Measurements from ENCODE around the gene BLTP3A.
"Not testable (repeated sequence)": the region's sequence is repeated elsewhere in the genome, so short reads cannot be mapped to it uniquely, and the experiment has no call there.

BLTP3A gene

GRCh38 chr6:34792605-34793500 lies 970 bp downstream of the BLTP3A start:
- peak; percentile 13 for DNase-seq (ENCODE audit: low spot score)

DNA sequence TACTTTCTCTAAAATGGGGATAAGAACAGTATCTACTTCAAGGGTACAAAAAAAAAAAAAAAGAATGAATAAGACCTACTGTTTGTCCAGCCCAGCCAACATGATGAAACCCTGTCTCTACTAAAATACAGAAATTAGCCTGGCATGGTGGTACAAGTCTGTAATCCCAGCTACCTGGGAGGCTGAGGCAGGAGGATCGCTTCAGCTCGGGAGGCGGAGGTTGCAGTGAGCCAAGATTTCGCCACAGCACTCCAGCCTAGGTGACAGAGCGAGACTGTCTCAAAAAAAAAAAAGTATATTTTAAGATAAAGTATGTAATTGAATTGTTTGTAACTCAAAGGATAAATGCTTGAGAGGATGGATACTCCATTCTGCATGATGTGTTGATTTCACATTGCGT lies 2.0 kb downstream of the BLTP3A start:
- no peak for DNase-seq (ENCODE audit: low spot score)

DNA sequence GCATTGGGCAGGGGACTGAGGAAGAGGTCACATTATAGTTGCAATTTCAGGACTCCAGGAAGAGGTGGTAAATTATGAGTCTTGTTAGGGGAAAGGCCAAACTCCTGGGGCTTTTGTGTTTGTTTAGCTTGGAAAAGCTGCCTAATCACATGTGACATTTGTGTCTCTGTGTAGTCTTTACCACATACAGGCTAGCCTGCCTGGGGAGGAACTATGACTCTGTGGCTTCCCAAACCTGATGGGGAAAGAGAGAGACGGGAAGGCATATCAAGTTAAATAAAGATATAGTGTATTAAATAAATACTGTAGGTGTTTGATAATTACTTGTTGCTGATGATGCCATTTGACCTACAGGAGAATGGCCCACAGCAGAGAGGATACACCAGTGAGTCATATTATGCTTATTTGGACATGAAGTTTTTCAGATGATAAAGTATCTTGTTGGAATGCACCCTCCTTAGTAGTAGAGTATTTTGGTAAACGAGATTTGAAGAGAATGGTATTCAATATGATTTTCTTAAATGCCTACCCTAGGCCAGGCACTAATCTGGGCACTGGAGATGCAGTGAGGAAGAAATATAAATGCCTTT lies 4.0 kb downstream of the BLTP3A start:
- DNase-seq (ENCODE audit: low spot score), result no peak

DNA sequence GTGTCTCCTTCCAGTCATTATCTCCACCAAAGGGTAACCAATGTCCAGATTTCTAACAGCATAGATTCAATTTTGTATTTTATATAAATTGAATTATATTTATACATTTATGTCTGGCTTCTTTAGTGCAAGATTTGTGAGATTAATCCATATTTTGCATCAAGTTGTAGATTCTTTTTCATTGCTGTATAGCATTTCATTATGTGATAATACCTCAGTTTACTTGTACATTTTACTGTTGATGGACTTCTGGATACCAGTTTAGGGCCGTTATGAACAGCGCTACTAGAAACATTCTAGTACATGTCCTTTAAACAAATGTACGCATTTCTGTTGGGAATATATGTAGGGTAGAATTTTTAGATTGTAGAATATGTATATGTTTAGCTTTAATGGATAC lies 6.2 kb downstream of the BLTP3A start:
- DNase-seq (ENCODE audit: low spot score), result no peak

DNA sequence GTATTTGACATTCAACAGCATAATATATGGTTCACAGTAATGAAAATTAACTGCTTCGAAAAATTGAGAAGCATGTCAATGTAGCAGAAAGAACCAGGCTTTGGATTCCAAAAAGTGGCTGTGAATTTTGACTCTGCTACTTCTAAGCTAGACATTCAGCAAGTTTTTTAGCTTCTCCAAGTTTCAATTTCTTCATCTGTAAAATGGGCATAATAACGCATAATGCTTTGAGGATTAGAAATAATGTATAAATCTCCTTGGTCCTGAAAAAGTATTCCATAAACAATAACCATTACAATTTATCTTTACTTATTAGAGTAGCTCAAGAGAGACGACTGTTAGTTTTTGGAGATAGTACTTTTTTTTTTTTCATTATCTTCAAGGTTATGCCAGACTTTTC lies 7.7 kb downstream of the BLTP3A start:
- no peak for DNase-seq (ENCODE audit: low spot score)

GRCh38 chr6:34804543-34804942 lies 12.7 kb downstream of the BLTP3A start:
- DNase-seq (ENCODE audit: low spot score), result no peak

DNA sequence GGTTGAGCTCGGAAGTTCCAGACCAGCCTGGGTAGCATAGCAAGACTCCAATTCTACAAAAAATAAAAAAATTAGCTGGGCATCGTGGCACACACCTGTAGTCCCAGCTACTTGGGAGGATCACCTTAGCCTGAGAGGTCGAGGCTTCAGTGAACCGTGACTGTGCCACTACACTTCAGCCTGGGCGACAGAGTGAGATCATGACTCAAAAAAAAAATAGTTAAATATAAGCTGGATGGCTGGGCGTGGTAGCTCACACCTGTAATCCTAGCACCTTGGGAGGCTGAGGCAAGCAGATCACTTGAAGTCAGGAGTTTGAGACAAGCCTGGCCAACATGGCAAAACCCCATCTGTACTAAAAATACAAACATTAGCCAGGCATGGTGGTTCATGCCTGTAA lies 13.2 kb downstream of the BLTP3A start:
- not testable (repeated sequence) for DNase-seq (ENCODE audit: low spot score)

DNA sequence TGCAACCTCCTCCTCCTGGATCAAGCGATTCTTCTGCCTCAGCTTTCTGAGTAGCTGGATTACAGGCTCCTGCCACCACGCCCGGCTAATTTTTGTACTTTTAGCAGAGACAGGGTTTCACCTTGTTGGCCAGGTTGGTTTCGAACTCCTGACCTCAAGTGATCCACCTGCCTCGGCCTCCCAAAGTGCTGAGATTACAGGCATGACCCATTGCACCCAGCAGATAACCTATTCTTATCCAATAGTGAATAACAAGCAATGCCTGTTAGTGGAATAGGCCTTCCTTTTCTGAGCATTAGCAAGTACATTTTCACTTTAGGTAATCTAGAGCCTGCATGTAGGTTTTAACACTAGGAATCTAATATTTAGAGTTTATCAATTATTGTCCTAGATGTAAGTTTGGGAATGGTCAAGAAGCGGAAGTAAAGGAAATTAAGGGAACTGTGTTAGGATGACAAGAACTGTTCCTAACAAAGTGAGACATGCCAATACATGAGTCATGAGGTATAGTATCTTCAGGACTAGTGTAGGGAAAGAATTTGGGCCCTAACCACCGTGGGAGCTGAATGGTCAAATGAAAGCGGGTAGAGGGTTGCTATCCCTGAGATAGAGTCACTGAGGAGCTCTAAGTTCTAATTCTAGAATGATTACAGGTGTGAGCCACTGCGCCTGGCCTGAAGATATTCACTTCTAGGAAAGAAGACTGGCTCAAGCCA lies 15.0 kb downstream of the BLTP3A start:
- DNase-seq (ENCODE audit: low spot score), result no peak

DNA sequence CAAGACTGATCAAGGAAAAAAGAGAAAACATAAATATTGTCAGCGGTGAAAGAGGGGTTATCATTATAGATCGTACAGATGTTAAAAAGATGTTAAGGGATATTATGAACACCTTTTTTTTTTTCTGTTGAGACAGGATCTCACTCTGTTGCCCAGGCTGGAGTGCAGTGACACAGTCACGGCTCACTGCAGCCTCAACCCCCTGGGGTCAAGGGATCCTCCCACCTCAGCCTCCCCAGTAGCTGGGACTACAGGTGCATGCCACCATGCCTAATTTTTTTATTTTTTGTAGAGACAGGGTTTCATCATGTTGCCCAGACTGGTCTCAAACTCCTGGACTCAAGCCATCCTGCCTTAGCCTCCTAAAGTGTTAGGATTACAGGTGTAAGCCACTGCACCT lies 16.6 kb downstream of the BLTP3A start:
- DNase-seq (ENCODE audit: low spot score), result not testable (repeated sequence)

- DNase-seq (ENCODE audit: low spot score), result not testable (repeated sequence)
These were observed 17.5 kb downstream of the BLTP3A start for GRCh38 chr6:34809419-34809818.

- DNase-seq (ENCODE audit: low spot score), result no peak
These were observed 18.4 kb downstream of the BLTP3A start for GRCh38 chr6:34810017-34810882.

DNA sequence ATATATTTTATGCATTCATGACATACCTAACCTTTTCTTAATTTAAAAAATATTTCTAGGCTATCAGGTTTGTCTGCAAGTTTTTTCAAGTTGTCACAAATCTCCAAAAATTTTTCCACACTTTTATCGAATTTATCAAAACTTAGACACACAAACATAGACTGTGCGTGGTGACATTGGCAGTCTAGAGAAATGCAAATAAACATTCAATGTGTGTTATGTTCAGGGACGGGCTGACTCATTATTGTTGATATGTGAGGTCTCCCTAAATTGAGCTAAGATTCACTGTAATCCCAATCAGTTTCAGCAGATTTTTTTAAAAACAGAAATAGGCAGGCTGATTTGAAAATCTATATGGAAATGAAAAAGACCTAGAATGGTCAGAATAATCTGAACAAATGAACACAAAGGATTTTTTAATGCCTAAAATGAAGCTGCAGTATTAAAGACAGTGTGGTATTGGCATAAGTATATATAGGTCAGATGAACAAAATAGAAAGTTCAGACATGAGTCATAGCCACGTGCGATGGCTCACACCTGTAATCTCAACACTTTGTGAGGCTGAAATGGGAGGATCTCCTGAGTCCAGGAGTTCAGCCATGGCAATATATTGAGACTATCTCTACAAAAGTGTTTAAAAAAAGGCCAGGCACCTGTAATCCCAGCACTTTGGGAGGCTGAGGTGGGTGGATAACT lies 19.2 kb downstream of the BLTP3A start:
- no peak for DNase-seq (ENCODE audit: low spot score)

- DNase-seq (ENCODE audit: low spot score), result peak; percentile 7
These were observed 21.3 kb downstream of the BLTP3A start for GRCh38 chr6:34813028-34813713.

DNA sequence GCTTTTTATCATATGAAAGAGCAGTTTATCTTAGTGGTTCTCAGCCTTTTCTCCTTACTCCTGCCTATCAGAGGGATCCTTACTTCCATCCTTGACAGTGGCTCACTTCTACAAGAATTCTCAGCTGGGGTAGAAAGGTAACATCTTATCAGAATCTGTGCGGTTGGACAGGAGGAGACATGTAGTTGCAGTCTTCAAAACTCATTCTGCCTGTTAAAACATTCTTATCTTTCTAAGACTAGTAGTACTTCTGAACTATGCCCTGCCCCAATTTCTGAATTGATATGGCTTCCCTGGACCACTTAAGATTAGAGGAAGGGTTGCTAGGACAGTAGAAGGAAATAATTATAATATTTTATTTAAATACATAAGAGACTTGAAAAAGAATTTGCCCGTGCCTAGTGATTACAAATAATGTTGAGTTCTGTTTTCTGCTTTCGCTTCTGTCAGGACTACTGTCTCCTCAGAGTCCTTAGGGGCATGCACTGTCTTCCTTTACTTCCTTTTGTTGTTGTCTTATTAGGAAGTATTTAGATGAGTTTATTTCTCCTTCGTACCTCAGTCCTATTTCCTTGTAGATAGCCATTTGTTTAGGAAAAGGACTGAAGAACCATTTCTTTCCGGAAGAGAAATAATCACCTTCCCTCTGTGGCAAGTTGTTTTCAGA lies 24.9 kb downstream of the BLTP3A start:
- peak; percentile 18 for DNase-seq (ENCODE audit: low spot score)

DNA sequence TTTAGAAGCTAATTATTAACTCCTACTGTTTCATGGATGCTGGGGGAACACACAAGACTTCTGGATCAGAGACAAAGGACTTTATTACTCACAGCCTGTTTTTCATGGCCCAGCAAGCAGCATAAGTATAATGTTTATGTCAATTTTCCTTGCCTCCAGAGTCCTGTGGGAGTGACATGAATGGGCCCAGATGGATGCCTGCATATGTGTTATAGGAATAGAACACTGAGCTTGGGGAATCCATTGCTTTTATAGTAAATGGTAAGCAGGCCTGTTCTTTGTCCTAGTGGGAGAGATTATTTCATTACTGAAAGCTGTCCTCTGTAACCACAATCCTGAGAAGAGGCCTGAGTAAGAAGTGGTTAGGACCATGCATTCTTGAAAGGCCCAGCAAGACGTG lies 25.6 kb downstream of the BLTP3A start:
- peak; percentile 11 for DNase-seq (ENCODE audit: low spot score)

GRCh38 chr6:34818872-34819570 lies 27.1 kb downstream of the BLTP3A start:
- DNase-seq (ENCODE audit: low spot score), result peak; percentile 32

GRCh38 chr6:34819571-34820480 lies 27.9 kb downstream of the BLTP3A start:
- no peak for DNase-seq (ENCODE audit: low spot score)

DNA sequence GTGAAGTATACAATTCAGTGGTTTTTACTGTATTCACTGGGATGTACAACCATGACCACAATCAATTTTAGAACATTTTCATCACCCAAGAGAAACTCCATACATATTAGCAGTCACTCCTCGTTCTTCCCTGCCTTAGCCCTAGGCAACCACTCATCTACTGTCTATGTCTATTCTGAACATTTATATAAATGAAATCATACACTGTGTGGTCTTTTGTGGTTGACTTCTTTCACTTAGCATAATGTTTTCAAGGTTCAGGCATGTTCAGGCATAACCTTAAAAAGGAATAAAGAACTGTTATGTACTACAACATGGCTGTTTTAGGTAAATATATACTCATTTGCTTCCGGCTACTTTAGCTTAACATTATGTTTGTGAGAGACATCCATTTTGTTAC lies 37.3 kb downstream of the BLTP3A start:
- no peak for DNase-seq (ENCODE audit: low spot score)

Data from Ammon's horn (tissue), 1 donor.